Measurements from ENCODE around the gene SMYD3. TPM values are rescaled to one million over a fixed set of nuclear protein-coding genes. Genes with fewer than 3 reads are reported as not detected.

The SMYD3 gene
- total RNA-seq, 1 donor from 2014 or later, result 23.8 TPM

DNA sequence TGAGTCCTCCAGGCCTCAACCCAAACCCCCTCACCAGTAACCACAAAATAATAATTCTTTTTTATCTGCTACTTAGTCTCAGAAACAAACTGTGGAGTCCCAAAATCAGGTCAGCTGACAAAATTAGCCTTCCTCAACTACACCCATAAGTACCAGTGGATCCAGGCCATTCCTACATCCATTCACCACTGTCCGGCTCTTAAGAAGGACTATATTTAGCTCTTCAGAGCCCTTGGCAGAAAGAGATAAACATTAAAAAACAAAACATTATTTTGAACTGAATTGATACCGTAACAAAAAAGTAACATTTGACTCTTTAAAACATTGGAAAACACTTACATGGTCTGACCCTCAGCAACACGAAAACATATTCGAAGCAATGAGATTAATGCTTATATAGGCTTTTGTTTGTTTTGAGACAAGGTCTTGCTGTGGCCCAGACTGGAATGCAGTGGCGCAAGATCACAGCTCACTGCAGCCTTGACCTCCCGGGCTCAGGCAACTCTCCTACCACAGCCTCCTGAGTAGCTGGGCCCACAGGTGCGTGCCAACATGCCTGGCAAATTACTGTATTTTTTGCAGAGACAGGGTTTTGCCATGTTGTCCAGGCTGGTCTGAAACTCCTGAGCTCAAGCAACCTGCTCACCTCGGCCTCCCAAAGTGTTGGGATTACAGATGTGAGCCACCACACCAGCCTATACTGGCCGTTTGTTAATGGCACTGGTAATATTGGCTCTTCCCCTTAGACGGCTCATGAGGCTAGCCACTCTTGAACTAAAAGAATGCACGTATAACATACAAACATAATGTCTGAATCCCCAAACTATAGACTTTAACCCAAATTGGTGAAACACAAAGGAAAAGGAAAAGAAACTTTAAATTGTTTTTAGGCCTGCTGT lies 330.7 kb downstream of the SMYD3 start:
- H3K4me3 ChIP-seq (ENCODE audit: low read depth, low read length), result no peak overlapping the region
- TF ChIP-seq, protein P1, sequence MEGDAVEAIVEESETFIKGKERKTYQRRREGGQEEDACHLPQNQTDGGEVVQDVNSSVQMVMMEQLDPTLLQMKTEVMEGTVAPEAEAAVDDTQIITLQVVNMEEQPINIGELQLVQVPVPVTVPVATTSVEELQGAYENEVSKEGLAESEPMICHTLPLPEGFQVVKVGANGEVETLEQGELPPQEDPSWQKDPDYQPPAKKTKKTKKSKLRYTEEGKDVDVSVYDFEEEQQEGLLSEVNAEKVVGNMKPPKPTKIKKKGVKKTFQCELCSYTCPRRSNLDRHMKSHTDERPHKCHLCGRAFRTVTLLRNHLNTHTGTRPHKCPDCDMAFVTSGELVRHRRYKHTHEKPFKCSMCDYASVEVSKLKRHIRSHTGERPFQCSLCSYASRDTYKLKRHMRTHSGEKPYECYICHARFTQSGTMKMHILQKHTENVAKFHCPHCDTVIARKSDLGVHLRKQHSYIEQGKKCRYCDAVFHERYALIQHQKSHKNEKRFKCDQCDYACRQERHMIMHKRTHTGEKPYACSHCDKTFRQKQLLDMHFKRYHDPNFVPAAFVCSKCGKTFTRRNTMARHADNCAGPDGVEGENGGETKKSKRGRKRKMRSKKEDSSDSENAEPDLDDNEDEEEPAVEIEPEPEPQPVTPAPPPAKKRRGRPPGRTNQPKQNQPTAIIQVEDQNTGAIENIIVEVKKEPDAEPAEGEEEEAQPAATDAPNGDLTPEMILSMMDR (conservative IDR thresholded peaks at IDR 0.05; ENCODE audit: low read depth, low read length), result no peak
- DNase-seq (ENCODE audit: low read depth), result no peak

DNA sequence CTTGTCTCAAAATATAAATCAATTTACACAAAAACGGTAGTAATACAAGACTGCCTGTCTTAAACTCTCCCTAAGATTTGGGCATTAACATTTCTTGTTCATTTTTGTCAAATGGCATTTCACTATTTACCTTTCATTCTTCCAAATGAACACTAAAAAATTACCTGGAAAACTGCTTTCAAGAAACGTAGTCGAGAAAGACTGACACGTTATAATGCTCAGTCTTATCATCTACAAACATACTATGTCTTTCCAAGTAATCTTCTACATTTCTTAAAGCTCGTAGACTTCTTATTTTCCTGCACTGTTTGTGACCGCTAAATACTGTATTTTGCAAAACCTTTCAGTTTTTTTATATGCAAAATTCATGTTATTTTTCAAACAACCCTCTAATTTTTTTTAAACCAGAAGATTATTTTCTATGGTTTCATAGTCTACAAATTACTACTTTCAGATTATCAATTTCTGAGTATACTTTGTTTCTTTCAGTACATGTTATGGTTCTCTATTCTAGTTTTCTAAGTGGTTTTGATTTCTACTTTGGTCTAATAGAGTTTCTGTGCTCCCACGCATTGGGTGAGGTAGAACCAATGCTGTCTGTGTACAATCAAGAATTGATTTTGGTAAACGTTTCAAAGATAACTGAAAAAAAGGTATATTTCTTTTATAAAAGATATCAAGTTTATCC lies 336.4 kb downstream of the SMYD3 start:
- H3K4me3 ChIP-seq (ENCODE audit: low read depth, low read length), result no peak overlapping the region
- TF ChIP-seq, protein P1 (conservative IDR thresholded peaks at IDR 0.05; ENCODE audit: low read depth, low read length), result no peak
- no peak for DNase-seq (ENCODE audit: low read depth)

DNA sequence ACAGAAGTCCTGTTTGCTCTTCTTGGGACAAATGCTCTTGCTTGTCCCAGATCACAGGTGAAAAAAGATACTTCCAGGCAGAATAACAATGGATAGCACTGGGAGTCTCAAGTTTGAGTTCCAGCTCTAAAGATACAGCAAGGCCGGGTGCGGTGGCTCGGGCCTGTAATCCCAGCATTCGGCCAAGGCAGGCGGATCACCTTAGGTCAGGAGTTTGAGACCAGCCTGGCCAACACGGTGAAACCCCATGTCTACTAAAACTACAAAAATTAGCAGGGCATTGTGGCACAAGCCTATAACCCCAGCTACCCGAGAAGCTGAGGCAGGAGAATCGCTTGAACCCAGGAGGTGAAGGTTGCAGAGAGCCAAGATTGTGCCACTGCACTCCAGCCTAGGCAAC lies 337.6 kb downstream of the SMYD3 start:
- TF ChIP-seq, protein P1 (conservative IDR thresholded peaks at IDR 0.05; ENCODE audit: low read depth, low read length), result no peak
- H3K4me3 ChIP-seq (ENCODE audit: low read depth, low read length), result no peak overlapping the region
- DNase-seq (ENCODE audit: low read depth), result no peak

DNA sequence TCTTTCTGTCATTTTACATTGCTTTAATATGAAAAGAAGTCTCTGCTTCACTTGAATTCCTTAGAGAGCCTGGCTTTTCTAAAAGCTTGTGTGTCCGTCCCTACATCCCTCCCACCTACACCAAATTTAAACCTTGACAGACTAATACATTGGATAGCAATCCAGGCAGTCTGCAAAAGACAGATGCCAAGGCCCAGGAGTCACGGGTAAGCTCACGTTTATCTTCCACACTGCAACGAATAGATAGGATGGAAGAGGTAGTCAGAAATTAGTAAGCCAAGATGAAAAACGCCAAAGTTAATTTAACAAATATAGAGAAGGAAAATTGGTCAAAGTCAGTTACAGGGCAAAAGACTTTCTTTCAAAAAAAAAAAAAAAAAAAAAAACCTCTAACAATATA lies 338.1 kb downstream of the SMYD3 start:
- TF ChIP-seq, protein P1 (conservative IDR thresholded peaks at IDR 0.05; ENCODE audit: low read depth, low read length), result no peak
- DNase-seq (ENCODE audit: low read depth), result no peak
- no peak overlapping the region for H3K4me3 ChIP-seq (ENCODE audit: low read depth, low read length)

DNA sequence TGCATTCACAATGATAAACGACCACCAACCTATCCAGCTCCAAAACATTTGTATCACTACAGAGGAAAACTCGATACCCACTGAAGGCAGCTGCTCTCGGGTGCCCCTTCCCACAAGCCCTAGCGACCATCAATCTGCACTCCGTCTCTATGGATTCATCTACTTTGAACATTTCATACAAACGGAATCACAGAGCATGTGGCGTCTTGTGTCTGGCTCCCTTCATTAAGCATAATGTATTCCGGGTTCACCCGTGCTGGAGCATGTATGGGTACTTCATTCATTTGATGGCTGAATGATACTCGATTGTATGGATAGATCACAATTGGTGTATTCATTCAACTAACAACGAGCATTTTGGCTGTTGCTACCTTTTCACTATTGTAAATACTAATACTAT lies 340.2 kb downstream of the SMYD3 start:
- no peak overlapping the region for H3K4me3 ChIP-seq (ENCODE audit: low read depth, low read length)
- TF ChIP-seq, protein P1 (conservative IDR thresholded peaks at IDR 0.05; ENCODE audit: low read depth, low read length), result no peak
- no peak for DNase-seq (ENCODE audit: low read depth)

DNA sequence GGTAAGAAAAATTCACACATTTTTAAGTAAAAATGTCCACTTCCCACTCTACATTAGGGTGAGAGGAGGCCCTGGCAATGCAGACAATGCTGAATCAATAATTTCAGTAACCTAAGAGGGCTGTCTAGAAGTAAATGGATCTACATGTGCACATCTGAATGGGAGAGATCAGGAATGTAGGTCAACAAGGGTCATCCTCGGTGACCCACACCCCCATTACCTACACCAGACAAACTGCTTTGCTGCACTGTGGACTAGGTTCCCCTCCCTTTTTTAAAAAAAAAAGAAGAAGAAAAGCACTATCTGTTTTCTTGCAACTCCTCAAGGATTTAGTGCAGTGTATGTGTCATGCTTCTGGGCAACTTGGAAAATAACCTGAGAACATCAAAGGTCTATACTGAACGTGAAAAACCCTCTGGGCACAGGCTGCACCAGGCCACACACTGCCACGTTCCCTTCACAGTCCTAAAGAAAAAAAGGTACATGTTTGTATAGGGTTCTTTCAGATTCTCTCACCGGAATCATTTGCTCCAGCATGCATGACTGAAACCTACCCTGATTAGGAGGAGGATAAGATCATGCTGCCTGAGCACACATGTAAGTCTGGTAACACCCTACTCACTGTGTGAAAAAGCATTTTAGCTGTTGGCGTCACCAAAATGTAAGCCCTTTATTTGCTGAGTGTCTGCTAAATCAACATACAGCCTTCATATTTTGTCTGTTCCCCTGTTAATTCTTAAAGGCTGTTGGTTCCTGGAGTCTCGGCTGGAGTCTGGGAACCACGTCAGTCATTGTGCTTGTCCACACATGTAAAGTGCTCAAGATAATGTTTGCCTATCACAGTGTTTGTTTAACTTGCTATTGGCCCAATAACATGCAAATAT lies 341.0 kb downstream of the SMYD3 start:
- no peak overlapping the region for H3K4me3 ChIP-seq (ENCODE audit: low read depth, low read length)
- TF ChIP-seq, protein P1 (conservative IDR thresholded peaks at IDR 0.05; ENCODE audit: low read depth, low read length), result no peak
- no peak for DNase-seq (ENCODE audit: low read depth)
